ENCODE measurements around the gene UBE2Q2. TPM values are rescaled to one million over a fixed set of nuclear protein-coding genes. Genes with fewer than 3 reads are reported as not detected.
"Not testable (repeated sequence)": the region's sequence is repeated elsewhere in the genome, so short reads cannot be mapped to it uniquely, and the experiment has no call there.

UBE2Q2 gene
- total and polyA plus RNA-seq, 4 donors: 38.2 to 86.4 (median 41.0) TPM

GRCh38 chr15:75868019-75868418 is 24.8 kb downstream of the UBE2Q2 start:
- intact Hi-C loops (cut with DNase I): no loop called here
- Histone ChIP-seq H3K4me1 (ENCODE audit: control insufficient read depth in 1 of 2, insufficient read depth in 2 of 2, low read length in 2 of 2) (no peaks in the 10 kb centered on the region), H3K4me3 (ENCODE audit: low read length in 2 of 2) (no peak overlapping the region), H3K27ac (ENCODE audit: low read depth in 1 of 2, low read length in 2 of 2) (no peak overlapping the region), H3K36me3 (ENCODE audit: control insufficient read depth in 1 of 2, insufficient read depth in 2 of 2, low read length in 1 of 2) (peaks cover 0 to 2% of the 10 kb centered on the region in 2 donors), H3K27me3 (ENCODE audit: control insufficient read depth in 1 of 2, insufficient read depth in 2 of 2, low read length in 1 of 2) (no peaks in the 10 kb centered on the region), H3K9me3 (ENCODE audit: control insufficient read depth, low read length) (no peaks in the 10 kb centered on the region)
- DNase-seq: no peak
- no peak for ATAC-seq (ENCODE audit: low FRiP score)
- 95 to 99% methylated on average over 3 of the region's 3 CpGs for WGBS, 2 donors

- H3K36me3 ChIP-seq (ENCODE audit: control insufficient read depth in 1 of 2, insufficient read depth in 2 of 2, low read length in 1 of 2): peaks cover 0 to 6% of the 10 kb centered on the region in 2 donors
- no peaks in the 10 kb centered on the region for H3K9me3 ChIP-seq (ENCODE audit: control insufficient read depth, low read length)
- no peaks in the 10 kb centered on the region for H3K27me3 ChIP-seq (ENCODE audit: control insufficient read depth in 1 of 2, insufficient read depth in 2 of 2, low read length in 1 of 2)
- H3K4me3 ChIP-seq (ENCODE audit: low read length in 2 of 2): no peak overlapping the region
- intact Hi-C loops (cut with DNase I): no loop called here
- no peak overlapping the region for H3K27ac ChIP-seq (ENCODE audit: low read depth in 1 of 2, low read length in 2 of 2)
- DNase-seq (no peak), ATAC-seq (ENCODE audit: low FRiP score) (no peak)
- no peaks in the 10 kb centered on the region for H3K4me1 ChIP-seq (ENCODE audit: control insufficient read depth in 1 of 2, insufficient read depth in 2 of 2, low read length in 2 of 2)
Measured at GRCh38 chr15:75869446-75869845, 26.2 kb downstream of the UBE2Q2 start.

- H3K4me3 ChIP-seq (ENCODE audit: low read length in 2 of 2); H3K27me3 ChIP-seq (ENCODE audit: control insufficient read depth in 1 of 2, insufficient read depth in 2 of 2, low read length in 1 of 2); ATAC-seq (ENCODE audit: low FRiP score); H3K27ac ChIP-seq (ENCODE audit: low read depth in 1 of 2, low read length in 2 of 2); H3K36me3 ChIP-seq (ENCODE audit: control insufficient read depth in 1 of 2, insufficient read depth in 2 of 2, low read length in 1 of 2); intact Hi-C loops (cut with DNase I); H3K4me1 ChIP-seq (ENCODE audit: control insufficient read depth in 1 of 2, insufficient read depth in 2 of 2, low read length in 2 of 2); DNase-seq; H3K9me3 ChIP-seq (ENCODE audit: control insufficient read depth, low read length): not testable (repeated sequence)
- whole genome bisulfite sequencing, 2 donors: 88 to 90% methylated on average over 1 of the region's 1 CpG
Measured at GRCh38 chr15:75871589-75871988, 28.3 kb downstream of the UBE2Q2 start.

- Histone ChIP-seq H3K9me3 (ENCODE audit: control insufficient read depth, low read length) (no peaks in the 10 kb centered on the region), H3K4me1 (ENCODE audit: control insufficient read depth in 1 of 2, insufficient read depth in 2 of 2, low read length in 2 of 2) (no peaks in the 10 kb centered on the region), H3K4me3 (ENCODE audit: low read length in 2 of 2) (no peak overlapping the region), H3K36me3 (ENCODE audit: control insufficient read depth in 1 of 2, insufficient read depth in 2 of 2, low read length in 1 of 2) (peaks cover 0 to 6% of the 10 kb centered on the region in 2 donors), H3K27ac (ENCODE audit: low read depth in 1 of 2, low read length in 2 of 2) (no peak overlapping the region), H3K27me3 (ENCODE audit: control insufficient read depth in 1 of 2, insufficient read depth in 2 of 2, low read length in 1 of 2) (no peaks in the 10 kb centered on the region)
- ATAC-seq (ENCODE audit: low FRiP score) (no peak), DNase-seq (no peak)
- intact Hi-C loops (cut with DNase I): no loop called here
- 82 to 86% methylated on average over 4 of the region's 4 CpGs for WGBS, 2 donors
Measured at GRCh38 chr15:75872403-75872990, 29.2 kb downstream of the UBE2Q2 start.

GRCh38 chr15:75884041-75884440 is 40.8 kb downstream of the UBE2Q2 start:
- no peaks in the 10 kb centered on the region for H3K4me1 ChIP-seq (ENCODE audit: control insufficient read depth in 1 of 2, insufficient read depth in 2 of 2, low read length in 2 of 2)
- intact Hi-C loops (cut with DNase I): no loop called here
- H3K27me3 ChIP-seq (ENCODE audit: control insufficient read depth in 1 of 2, insufficient read depth in 2 of 2, low read length in 1 of 2): no peaks in the 10 kb centered on the region
- DNase-seq (no peak), ATAC-seq (ENCODE audit: low FRiP score) (no peak)
- 17% methylated on average over 1 of the region's 1 CpG for WGBS, 2 donors
- H3K4me3 ChIP-seq (ENCODE audit: low read length in 2 of 2): no peak overlapping the region
- H3K36me3 ChIP-seq (ENCODE audit: control insufficient read depth in 1 of 2, insufficient read depth in 2 of 2, low read length in 1 of 2): no peaks in the 10 kb centered on the region
- H3K27ac ChIP-seq (ENCODE audit: low read depth in 1 of 2, low read length in 2 of 2): no peak overlapping the region
- no peaks in the 10 kb centered on the region for H3K9me3 ChIP-seq (ENCODE audit: control insufficient read depth, low read length)

GRCh38 chr15:75887178-75887577 is 43.9 kb downstream of the UBE2Q2 start:
- Histone ChIP-seq H3K4me1 (ENCODE audit: control insufficient read depth in 1 of 2, insufficient read depth in 2 of 2, low read length in 2 of 2) (no peaks in the 10 kb centered on the region), H3K27ac (ENCODE audit: low read depth in 1 of 2, low read length in 2 of 2) (no peak overlapping the region), H3K36me3 (ENCODE audit: control insufficient read depth in 1 of 2, insufficient read depth in 2 of 2, low read length in 1 of 2) (no peaks in the 10 kb centered on the region), H3K27me3 (ENCODE audit: control insufficient read depth in 1 of 2, insufficient read depth in 2 of 2, low read length in 1 of 2) (no peaks in the 10 kb centered on the region), H3K9me3 (ENCODE audit: control insufficient read depth, low read length) (no peaks in the 10 kb centered on the region), H3K4me3 (ENCODE audit: low read length in 2 of 2) (no peak overlapping the region)
- WGBS, 2 donors: 98 to 99% methylated on average over 1 of the region's 1 CpG
- DNase-seq: no peak
- intact Hi-C loops (cut with DNase I): no loop called here
- no peak for ATAC-seq (ENCODE audit: low FRiP score)

GRCh38 chr15:75891895-75892294 is 48.6 kb downstream of the UBE2Q2 start:
- ATAC-seq (ENCODE audit: low FRiP score): no peak
- no peaks in the 10 kb centered on the region for H3K4me1 ChIP-seq (ENCODE audit: control insufficient read depth in 1 of 2, insufficient read depth in 2 of 2, low read length in 2 of 2)
- no peaks in the 10 kb centered on the region for H3K27me3 ChIP-seq (ENCODE audit: control insufficient read depth in 1 of 2, insufficient read depth in 2 of 2, low read length in 1 of 2)
- H3K4me3 ChIP-seq (ENCODE audit: low read length in 2 of 2): no peak overlapping the region
- no peaks in the 10 kb centered on the region for H3K36me3 ChIP-seq (ENCODE audit: control insufficient read depth in 1 of 2, insufficient read depth in 2 of 2, low read length in 1 of 2)
- intact Hi-C loops (cut with DNase I): no loop called here
- H3K9me3 ChIP-seq (ENCODE audit: control insufficient read depth, low read length): no peaks in the 10 kb centered on the region
- H3K27ac ChIP-seq (ENCODE audit: low read depth in 1 of 2, low read length in 2 of 2): no peak overlapping the region
- DNase-seq: no peak

GRCh38 chr15:75895731-75896130 is 52.5 kb downstream of the UBE2Q2 start:
- 67 to 77% methylated on average over 2 of the region's 2 CpGs for WGBS, 2 donors

GRCh38 chr15:75900577-75900976 is 57.3 kb downstream of the UBE2Q2 start:
- intact Hi-C loops (cut with DNase I): no loop called here
- no peaks in the 10 kb centered on the region for H3K4me1 ChIP-seq (ENCODE audit: control insufficient read depth in 1 of 2, insufficient read depth in 2 of 2, low read length in 2 of 2)
- no peaks in the 10 kb centered on the region for H3K27me3 ChIP-seq (ENCODE audit: control insufficient read depth in 1 of 2, insufficient read depth in 2 of 2, low read length in 1 of 2)
- no peak overlapping the region for H3K4me3 ChIP-seq (ENCODE audit: low read length in 2 of 2)
- no peak for ATAC-seq (ENCODE audit: low FRiP score)
- DNase-seq: no peak
- no peaks in the 10 kb centered on the region for H3K9me3 ChIP-seq (ENCODE audit: control insufficient read depth, low read length)
- H3K36me3 ChIP-seq (ENCODE audit: control insufficient read depth in 1 of 2, insufficient read depth in 2 of 2, low read length in 1 of 2): peaks cover 0 to 1% of the 10 kb centered on the region in 2 donors
- H3K27ac ChIP-seq (ENCODE audit: low read depth in 1 of 2, low read length in 2 of 2): no peak overlapping the region

More at GRCh38 chr15:75895731-75896130, 52.5 kb downstream of the UBE2Q2 start:
- Histone ChIP-seq H3K27me3 (ENCODE audit: control insufficient read depth in 1 of 2, insufficient read depth in 2 of 2, low read length in 1 of 2) (no peaks in the 10 kb centered on the region), H3K4me3 (ENCODE audit: low read length in 2 of 2) (no peak overlapping the region), H3K4me1 (ENCODE audit: control insufficient read depth in 1 of 2, insufficient read depth in 2 of 2, low read length in 2 of 2) (no peaks in the 10 kb centered on the region), H3K36me3 (ENCODE audit: control insufficient read depth in 1 of 2, insufficient read depth in 2 of 2, low read length in 1 of 2) (no peaks in the 10 kb centered on the region), H3K9me3 (ENCODE audit: control insufficient read depth, low read length) (no peaks in the 10 kb centered on the region), H3K27ac (ENCODE audit: low read depth in 1 of 2, low read length in 2 of 2) (no peak overlapping the region)
- DNase-seq (no peak), ATAC-seq (ENCODE audit: low FRiP score) (no peak)
- intact Hi-C loops (cut with DNase I): no loop called here

All from aorta (tissue), 5 donors.